ENCODE results near the gene CYFIP2. TPM values are rescaled to one million over a fixed set of nuclear protein-coding genes. Genes with fewer than 3 reads are reported as not detected.

The CYFIP2 gene
- total RNA-seq, 1 experiment from 2014 or later, result 95.3 TPM

- no peaks in the 10 kb centered on the region for H3K27me3 Mint-ChIP-seq (ENCODE audit: low read depth)
- no peaks in the 10 kb centered on the region for H3K4me1 Mint-ChIP-seq
- H3K4me3 Mint-ChIP-seq, result no peak overlapping the region
- ATAC-seq (peak; percentile 99), DNase-seq (ENCODE audit: low spot score) (peak; percentile 85)
- TF ChIP-seq, protein P1, sequence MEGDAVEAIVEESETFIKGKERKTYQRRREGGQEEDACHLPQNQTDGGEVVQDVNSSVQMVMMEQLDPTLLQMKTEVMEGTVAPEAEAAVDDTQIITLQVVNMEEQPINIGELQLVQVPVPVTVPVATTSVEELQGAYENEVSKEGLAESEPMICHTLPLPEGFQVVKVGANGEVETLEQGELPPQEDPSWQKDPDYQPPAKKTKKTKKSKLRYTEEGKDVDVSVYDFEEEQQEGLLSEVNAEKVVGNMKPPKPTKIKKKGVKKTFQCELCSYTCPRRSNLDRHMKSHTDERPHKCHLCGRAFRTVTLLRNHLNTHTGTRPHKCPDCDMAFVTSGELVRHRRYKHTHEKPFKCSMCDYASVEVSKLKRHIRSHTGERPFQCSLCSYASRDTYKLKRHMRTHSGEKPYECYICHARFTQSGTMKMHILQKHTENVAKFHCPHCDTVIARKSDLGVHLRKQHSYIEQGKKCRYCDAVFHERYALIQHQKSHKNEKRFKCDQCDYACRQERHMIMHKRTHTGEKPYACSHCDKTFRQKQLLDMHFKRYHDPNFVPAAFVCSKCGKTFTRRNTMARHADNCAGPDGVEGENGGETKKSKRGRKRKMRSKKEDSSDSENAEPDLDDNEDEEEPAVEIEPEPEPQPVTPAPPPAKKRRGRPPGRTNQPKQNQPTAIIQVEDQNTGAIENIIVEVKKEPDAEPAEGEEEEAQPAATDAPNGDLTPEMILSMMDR (IDR thresholded peaks at IDR 0.05), result peak; percentile 65
- no peak for TF ChIP-seq CREM (CRISPR knock-in tag; IDR thresholded peaks at IDR 0.05)
- ChIA-PET POLR2A (interaction anchor here (1.0 kb wide), 1 partner anchor 46 kb away, joined by 3 read pairs; no protein-coding TSS in a partner anchor), CTCF (interaction anchor here (0.5 to 2.2 kb wide), 46 partner anchors 9 to 557 kb away, joined by 3 to 26 read pairs (median 4); partner anchors contain the start of genes CYFIP2 and MED7)
- no peak overlapping the region for H3K27ac Mint-ChIP-seq
- H3K36me3 Mint-ChIP-seq, result peaks cover 16% of the 10 kb centered on the region
- H3K9me3 Mint-ChIP-seq, result no peaks in the 10 kb centered on the region
These were observed 37.9 kb downstream of the CYFIP2 start for GRCh38 chr5:157303667-157304327.

GRCh38 chr5:157306081-157306480 is 40.2 kb downstream of the CYFIP2 start:
- ATAC-seq, result no peak
- no peaks in the 10 kb centered on the region for H3K27me3 Mint-ChIP-seq (ENCODE audit: low read depth)
- no peaks in the 10 kb centered on the region for H3K9me3 Mint-ChIP-seq
- POLR2A ChIA-PET, result no interaction called here
- TF ChIP-seq PRRX2 (CRISPR knock-in tag; IDR thresholded peaks at IDR 0.05), result no peak
- TF ChIP-seq E2F5 (CRISPR knock-in tag; IDR thresholded peaks at IDR 0.05), result no peak
- no peak for TF ChIP-seq ZBTB21 (CRISPR knock-in tag; IDR thresholded peaks at IDR 0.05; ENCODE audit: borderline replicate concordance)
- TF ChIP-seq FOXP1 (CRISPR knock-in tag; IDR thresholded peaks at IDR 0.05; ENCODE audit: borderline replicate concordance), result no peak
- TF ChIP-seq, protein P2, sequence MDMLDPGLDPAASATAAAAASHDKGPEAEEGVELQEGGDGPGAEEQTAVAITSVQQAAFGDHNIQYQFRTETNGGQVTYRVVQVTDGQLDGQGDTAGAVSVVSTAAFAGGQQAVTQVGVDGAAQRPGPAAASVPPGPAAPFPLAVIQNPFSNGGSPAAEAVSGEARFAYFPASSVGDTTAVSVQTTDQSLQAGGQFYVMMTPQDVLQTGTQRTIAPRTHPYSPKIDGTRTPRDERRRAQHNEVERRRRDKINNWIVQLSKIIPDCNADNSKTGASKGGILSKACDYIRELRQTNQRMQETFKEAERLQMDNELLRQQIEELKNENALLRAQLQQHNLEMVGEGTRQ (CRISPR knock-in tag; IDR thresholded peaks at IDR 0.05), result no peak
- no peak for TF ChIP-seq ZNF423 (CRISPR knock-in tag; IDR thresholded peaks at IDR 0.05)
- TF ChIP-seq, protein P3, sequence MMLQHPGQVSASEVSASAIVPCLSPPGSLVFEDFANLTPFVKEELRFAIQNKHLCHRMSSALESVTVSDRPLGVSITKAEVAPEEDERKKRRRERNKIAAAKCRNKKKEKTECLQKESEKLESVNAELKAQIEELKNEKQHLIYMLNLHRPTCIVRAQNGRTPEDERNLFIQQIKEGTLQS (CRISPR knock-in tag; conservative IDR thresholded peaks at IDR 0.05), result no peak
- no peak for TF ChIP-seq JUN (CRISPR knock-in tag; IDR thresholded peaks at IDR 0.05)
- no peak for TF ChIP-seq NFYB (CRISPR knock-in tag; conservative IDR thresholded peaks at IDR 0.05; ENCODE audit: low read depth)
- no peak for TF ChIP-seq RORB (CRISPR knock-in tag; IDR thresholded peaks at IDR 0.05)
- TF ChIP-seq, protein P4, sequence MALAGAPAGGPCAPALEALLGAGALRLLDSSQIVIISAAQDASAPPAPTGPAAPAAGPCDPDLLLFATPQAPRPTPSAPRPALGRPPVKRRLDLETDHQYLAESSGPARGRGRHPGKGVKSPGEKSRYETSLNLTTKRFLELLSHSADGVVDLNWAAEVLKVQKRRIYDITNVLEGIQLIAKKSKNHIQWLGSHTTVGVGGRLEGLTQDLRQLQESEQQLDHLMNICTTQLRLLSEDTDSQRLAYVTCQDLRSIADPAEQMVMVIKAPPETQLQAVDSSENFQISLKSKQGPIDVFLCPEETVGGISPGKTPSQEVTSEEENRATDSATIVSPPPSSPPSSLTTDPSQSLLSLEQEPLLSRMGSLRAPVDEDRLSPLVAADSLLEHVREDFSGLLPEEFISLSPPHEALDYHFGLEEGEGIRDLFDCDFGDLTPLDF (CRISPR knock-in tag; IDR thresholded peaks at IDR 0.05), result no peak
- TF ChIP-seq ZNF317 (CRISPR knock-in tag; IDR thresholded peaks at IDR 0.05; ENCODE audit: borderline replicate concordance, low read depth), result no peak
- no peak for TF ChIP-seq CBFB (CRISPR knock-in tag; IDR thresholded peaks at IDR 0.05; ENCODE audit: low read depth)
- TF ChIP-seq, protein P5, sequence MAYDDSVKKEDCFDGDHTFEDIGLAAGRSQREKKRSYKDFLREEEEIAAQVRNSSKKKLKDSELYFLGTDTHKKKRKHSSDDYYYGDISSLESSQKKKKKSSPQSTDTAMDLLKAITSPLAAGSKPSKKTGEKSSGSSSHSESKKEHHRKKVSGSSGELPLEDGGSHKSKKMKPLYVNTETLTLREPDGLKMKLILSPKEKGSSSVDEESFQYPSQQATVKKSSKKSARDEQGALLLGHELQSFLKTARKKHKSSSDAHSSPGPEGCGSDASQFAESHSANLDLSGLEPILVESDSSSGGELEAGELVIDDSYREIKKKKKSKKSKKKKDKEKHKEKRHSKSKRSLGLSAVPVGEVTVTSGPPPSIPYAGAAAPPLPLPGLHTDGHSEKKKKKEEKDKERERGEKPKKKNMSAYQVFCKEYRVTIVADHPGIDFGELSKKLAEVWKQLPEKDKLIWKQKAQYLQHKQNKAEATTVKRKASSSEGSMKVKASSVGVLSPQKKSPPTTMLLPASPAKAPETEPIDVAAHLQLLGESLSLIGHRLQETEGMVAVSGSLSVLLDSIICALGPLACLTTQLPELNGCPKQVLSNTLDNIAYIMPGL (CRISPR knock-in tag; IDR thresholded peaks at IDR 0.05), result no peak
- H3K4me1 Mint-ChIP-seq, result no peaks in the 10 kb centered on the region
- no peak overlapping the region for H3K4me3 Mint-ChIP-seq
- no peak overlapping the region for H3K27ac Mint-ChIP-seq
- H3K36me3 Mint-ChIP-seq, result peaks cover 12% of the 10 kb centered on the region
- DNase-seq (ENCODE audit: low spot score), result no peak
- CTCF ChIA-PET, result interaction anchor here (1.0 kb wide), 1 partner anchor 18 kb away, joined by 3 read pairs; no protein-coding TSS in a partner anchor

Measured in WTC11 (cell line).